Karpas-422 (cell line): ENCODE data around the gene B4GALNT3. TPM values are rescaled to one million over a fixed set of nuclear protein-coding genes. Genes with fewer than 3 reads are reported as not detected.

Source experiments
- DNase-seq: peaks from one replicate; pipeline ENCODE4 v3.0.0-alpha.2; 2015
- H2AFZ ChIP-seq: fragments of 200-600 bp; sonication (generic); 2 replicates; pipeline ENCODE4 v1.6.1; 2014; ENCODE audit warnings: antibody characterized with exemption, low read length, mixed read lengths
- H3K27ac ChIP-seq: fragments of 200-600 bp; sonication (generic); 2 replicates; pipeline ENCODE4 v1.5.1; 2014; ENCODE audit warnings: mild to moderate bottlenecking, low read length, moderate library complexity
- H3K27me3 ChIP-seq: fragments of 200-600 bp; sonication (generic); 2 replicates; pipeline ENCODE4 v1.6.1; 2014; ENCODE audit warnings: low read length, mixed read lengths
- H3K36me3 ChIP-seq: fragments of 200-600 bp; sonication (generic); 2 replicates; pipeline ENCODE4 v1.6.1; 2014; ENCODE audit warnings: low read length, mixed read lengths; ENCODE audit not compliant: insufficient read depth
- H3K4me1 ChIP-seq: fragments of 200-600 bp; sonication (generic); 2 replicates; pipeline ENCODE4 v1.6.1; 2014; ENCODE audit warnings: mild to moderate bottlenecking, low read length, mixed read lengths
- H3K4me2 ChIP-seq: fragments of 200-600 bp; sonication (generic); 2 replicates; pipeline ENCODE4 v1.6.1; 2014; ENCODE audit warnings: low read length, low read depth, mild to moderate bottlenecking; ENCODE audit not compliant: poor library complexity, severe bottlenecking
- H3K4me3 ChIP-seq: fragments of 200-600 bp; sonication (generic); 2 replicates; pipeline ENCODE4 v1.5.1; 2014; ENCODE audit warnings: mild to moderate bottlenecking, antibody characterized with exemption, low read length, mixed read lengths
- H3K79me2 ChIP-seq: fragments of 200-600 bp; sonication (generic); 2 replicates; pipeline ENCODE4 v1.6.1; 2014; ENCODE audit warnings: mild to moderate bottlenecking, low read length, mixed read lengths
- H3K9ac ChIP-seq: fragments of 200-600 bp; sonication (generic); 2 replicates; pipeline ENCODE4 v1.6.0; 2014; ENCODE audit warnings: low read length
- H3K9me2 ChIP-seq: fragments of 200-600 bp; sonication (generic), shearing (Covaris generic); replicated peaks from 2 replicates; pipeline ENCODE4 v1.6.0; 2014; ENCODE audit warnings: mild to moderate bottlenecking, low read length, moderate library complexity; ENCODE audit not compliant: insufficient read depth
- H3K9me3 ChIP-seq: fragments of 300-700, 200-600 bp; sonication (generic); 2 replicates; pipeline ENCODE4 v1.6.1; 2014; ENCODE audit warnings: low read length, mixed read lengths
- H4K20me1 ChIP-seq: fragments of 200-600 bp; sonication (generic); 2 replicates; pipeline ENCODE4 v1.6.1; 2014; ENCODE audit warnings: mild to moderate bottlenecking, antibody characterized with exemption, low read length, low read depth; ENCODE audit not compliant: insufficient read depth
- total RNA-seq: library from RNA; depleted of rRNA; stranded (reverse); fragments of >200 nt; shearing (Covaris generic); gene quantifications from 2 replicates; pipeline ENCODE4 v1.2.3, GENCODE V29; 2014; ENCODE audit warnings: low replicate concordance

The B4GALNT3 gene
- total RNA-seq, 1 experiment from 2014 or later, result 0.30 TPM

DNA sequence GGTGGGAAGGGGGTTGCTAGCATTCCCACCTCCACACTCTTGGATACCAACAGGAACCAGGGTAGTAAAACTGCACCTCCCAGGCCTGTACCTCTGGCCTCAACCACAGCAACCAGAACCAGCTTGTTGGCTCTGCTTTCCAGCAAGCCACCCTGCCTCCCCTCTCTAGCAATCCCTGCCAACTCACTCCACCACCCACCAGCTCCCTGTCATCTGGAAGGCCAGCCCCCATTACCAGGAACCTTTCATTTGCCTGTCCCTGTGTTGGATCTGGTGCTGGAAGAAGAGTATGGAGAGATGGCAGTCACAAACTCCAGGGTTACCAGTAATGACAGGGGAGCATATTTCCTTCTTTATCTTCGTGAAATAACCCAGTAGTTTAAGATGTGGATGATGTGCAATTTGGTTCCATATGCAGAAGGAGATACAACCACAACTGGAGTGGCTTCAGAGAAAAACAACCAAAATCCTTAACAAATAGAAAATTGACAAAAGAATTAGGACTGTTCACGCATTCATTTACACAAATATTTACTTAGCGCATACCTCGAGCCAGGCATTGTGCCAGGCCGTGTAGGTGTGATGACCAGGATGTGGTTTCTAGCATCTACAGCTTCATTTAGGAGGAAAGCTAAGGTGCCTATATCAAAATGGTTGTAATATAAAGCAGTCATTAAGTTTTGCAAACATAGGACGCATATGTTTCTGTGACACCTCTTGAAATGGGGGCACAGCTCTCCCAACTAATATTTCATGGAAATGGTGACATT is 3.4 kb downstream of the B4GALNT3 start:
- no peaks in the 10 kb centered on the region for H3K9me3 ChIP-seq
- no peaks in the 10 kb centered on the region for H3K9me2 ChIP-seq
- no peak for DNase-seq
- no peak overlapping the region for H2AFZ ChIP-seq
- H3K4me1 ChIP-seq, result no peaks in the 10 kb centered on the region; the same call in none of the 2 replicates
- H3K4me2 ChIP-seq, result no peak overlapping the region
- H4K20me1 ChIP-seq, result no peaks in the 10 kb centered on the region
- H3K27me3 ChIP-seq, result no peaks in the 10 kb centered on the region
- H3K27ac ChIP-seq, result no peak overlapping the region
- no peak overlapping the region for H3K9ac ChIP-seq
- no peak overlapping the region for H3K4me3 ChIP-seq
- H3K79me2 ChIP-seq, result no peaks in the 10 kb centered on the region
- H3K36me3 ChIP-seq, result no peaks in the 10 kb centered on the region

- no peaks in the 10 kb centered on the region for H4K20me1 ChIP-seq
- H3K27me3 ChIP-seq, result no peaks in the 10 kb centered on the region
- no peak overlapping the region for H2AFZ ChIP-seq
- no peaks in the 10 kb centered on the region for H3K9me3 ChIP-seq
- no peaks in the 10 kb centered on the region for H3K79me2 ChIP-seq
- H3K4me2 ChIP-seq, result no peak overlapping the region
- H3K4me1 ChIP-seq, result no peaks in the 10 kb centered on the region; the same call in none of the 2 replicates
- no peak overlapping the region for H3K27ac ChIP-seq
- H3K36me3 ChIP-seq, result no peaks in the 10 kb centered on the region
- no peaks in the 10 kb centered on the region for H3K9me2 ChIP-seq
- no peak overlapping the region for H3K9ac ChIP-seq
- no peak overlapping the region for H3K4me3 ChIP-seq
- no peak for DNase-seq
Observed at GRCh38 chr12:464484-465267, 4.9 kb downstream of the B4GALNT3 start.

- no peaks in the 10 kb centered on the region for H3K9me2 ChIP-seq
- H3K9ac ChIP-seq, result no peak overlapping the region
- H4K20me1 ChIP-seq, result no peaks in the 10 kb centered on the region
- peak; percentile 21 for DNase-seq
- no peak overlapping the region for H2AFZ ChIP-seq
- no peak overlapping the region for H3K4me2 ChIP-seq
- no peaks in the 10 kb centered on the region; the same call in none of the 2 replicates for H3K4me1 ChIP-seq
- no peaks in the 10 kb centered on the region for H3K79me2 ChIP-seq
- H3K27me3 ChIP-seq, result no peaks in the 10 kb centered on the region
- H3K9me3 ChIP-seq, result no peaks in the 10 kb centered on the region
- H3K27ac ChIP-seq, result no peak overlapping the region
- H3K36me3 ChIP-seq, result no peaks in the 10 kb centered on the region
- no peak overlapping the region for H3K4me3 ChIP-seq
Observed at GRCh38 chr12:466039-466438, 6.3 kb downstream of the B4GALNT3 start.

GRCh38 chr12:466762-467161 is 7.0 kb downstream of the B4GALNT3 start:
- Histone ChIP-seq H3K27ac (no peak overlapping the region), H3K79me2 (no peaks in the 10 kb centered on the region), H3K36me3 (no peaks in the 10 kb centered on the region), H4K20me1 (no peaks in the 10 kb centered on the region), H3K9me2 (no peaks in the 10 kb centered on the region), H3K9me3 (no peaks in the 10 kb centered on the region), H3K4me1 (no peaks in the 10 kb centered on the region; the same call in none of the 2 replicates), H3K4me2 (no peak overlapping the region), H3K4me3 (no peak overlapping the region), H2AFZ (no peak overlapping the region), H3K9ac (no peak overlapping the region), H3K27me3 (no peaks in the 10 kb centered on the region)
- DNase-seq, result peak; percentile 42

- H4K20me1 ChIP-seq, result no peaks in the 10 kb centered on the region
- no peaks in the 10 kb centered on the region for H3K36me3 ChIP-seq
- H3K9ac ChIP-seq, result no peak overlapping the region
- H3K4me1 ChIP-seq, result no peaks in the 10 kb centered on the region; the same call in none of the 2 replicates
- no peak overlapping the region for H3K27ac ChIP-seq
- H3K4me3 ChIP-seq, result no peak overlapping the region
- no peak for DNase-seq
- no peaks in the 10 kb centered on the region for H3K9me3 ChIP-seq
- H3K79me2 ChIP-seq, result no peaks in the 10 kb centered on the region
- no peak overlapping the region for H2AFZ ChIP-seq
- no peaks in the 10 kb centered on the region for H3K27me3 ChIP-seq
- no peak overlapping the region for H3K4me2 ChIP-seq
- H3K9me2 ChIP-seq, result no peaks in the 10 kb centered on the region
Observed at GRCh38 chr12:467591-467990, 7.9 kb downstream of the B4GALNT3 start.

GRCh38 chr12:468671-469389 is 9.1 kb downstream of the B4GALNT3 start:
- Histone ChIP-seq H3K27me3 (no peaks in the 10 kb centered on the region), H4K20me1 (no peaks in the 10 kb centered on the region), H3K4me1 (no peaks in the 10 kb centered on the region; the same call in none of the 2 replicates), H3K4me3 (no peak overlapping the region), H3K9me2 (no peaks in the 10 kb centered on the region), H3K36me3 (no peaks in the 10 kb centered on the region), H2AFZ (no peak overlapping the region), H3K27ac (no peak overlapping the region), H3K9me3 (no peaks in the 10 kb centered on the region), H3K4me2 (no peak overlapping the region), H3K9ac (no peak overlapping the region), H3K79me2 (no peaks in the 10 kb centered on the region)
- DNase-seq, result no peak

DNA sequence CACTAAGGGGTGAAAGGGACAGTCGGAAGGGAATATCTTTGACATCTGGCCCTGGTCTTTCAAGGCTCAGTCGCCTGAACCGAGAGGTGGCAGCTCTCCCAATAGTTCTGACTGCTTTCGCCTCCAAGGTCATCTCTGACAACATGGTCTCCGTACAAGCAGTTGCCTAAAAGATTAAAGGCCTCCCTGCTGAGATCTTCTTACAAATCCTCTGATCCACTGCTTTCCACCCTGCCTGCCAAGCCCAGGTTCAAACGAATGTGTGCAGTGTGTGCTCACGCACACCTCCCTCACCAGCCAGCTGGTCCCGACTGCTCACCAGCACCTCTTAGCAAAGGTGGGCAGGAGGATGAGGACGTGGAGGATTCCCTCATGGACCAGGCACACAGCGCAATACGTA is 10.4 kb downstream of the B4GALNT3 start:
- no peaks in the 10 kb centered on the region for H3K9me3 ChIP-seq
- no peak overlapping the region for H3K4me3 ChIP-seq
- no peaks in the 10 kb centered on the region for H3K79me2 ChIP-seq
- no peak overlapping the region for H2AFZ ChIP-seq
- H3K9ac ChIP-seq, result no peak overlapping the region
- H3K27ac ChIP-seq, result no peak overlapping the region
- H3K4me2 ChIP-seq, result no peak overlapping the region
- no peaks in the 10 kb centered on the region for H3K27me3 ChIP-seq
- H3K9me2 ChIP-seq, result no peaks in the 10 kb centered on the region
- H3K4me1 ChIP-seq, result no peaks in the 10 kb centered on the region; the same call in 1 of the 2 replicates
- H3K36me3 ChIP-seq, result no peaks in the 10 kb centered on the region
- no peak for DNase-seq
- no peaks in the 10 kb centered on the region for H4K20me1 ChIP-seq

- Histone ChIP-seq H3K9me3 (no peaks in the 10 kb centered on the region), H3K4me2 (no peak overlapping the region), H3K9me2 (no peaks in the 10 kb centered on the region), H3K79me2 (no peaks in the 10 kb centered on the region), H3K27me3 (no peaks in the 10 kb centered on the region), H4K20me1 (no peaks in the 10 kb centered on the region), H3K27ac (no peak overlapping the region), H3K4me1 (no peaks in the 10 kb centered on the region; the same call in 1 of the 2 replicates), H2AFZ (no peak overlapping the region), H3K4me3 (no peak overlapping the region), H3K36me3 (no peaks in the 10 kb centered on the region), H3K9ac (no peak overlapping the region)
- no peak for DNase-seq
Observed at GRCh38 chr12:473198-473597, 13.5 kb downstream of the B4GALNT3 start.
